Kasumi-1 (cell line): ENCODE data around the gene CREG2.

Experiments
- DNase-seq, 2 experiments: peaks; one replicate each; lab custom pipeline; 2025; lab: John Stamatoyannopoulos, UW

CREG2 gene

DNA sequence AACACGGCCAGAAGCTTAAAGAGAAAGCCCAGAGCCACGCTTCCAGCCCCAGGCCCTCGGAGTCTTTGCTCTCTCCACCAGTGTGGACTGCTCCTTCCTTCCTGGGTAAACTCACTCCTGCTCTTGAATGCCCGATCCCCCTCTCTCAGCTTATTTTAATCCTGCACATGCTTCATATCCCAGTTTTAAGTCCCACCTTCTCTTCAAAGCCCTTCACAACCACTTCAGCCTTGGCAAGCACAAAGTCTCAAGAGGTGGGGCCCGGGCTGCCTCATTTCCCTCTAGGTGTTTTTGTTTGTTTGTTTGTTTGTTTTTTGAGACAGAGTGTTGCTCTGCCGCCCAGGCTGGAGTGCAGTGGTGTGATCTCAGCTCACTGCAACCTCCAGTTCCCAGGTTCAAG is 21.6 kb upstream of the CREG2 start:
- DNase-seq, result no peak

DNA sequence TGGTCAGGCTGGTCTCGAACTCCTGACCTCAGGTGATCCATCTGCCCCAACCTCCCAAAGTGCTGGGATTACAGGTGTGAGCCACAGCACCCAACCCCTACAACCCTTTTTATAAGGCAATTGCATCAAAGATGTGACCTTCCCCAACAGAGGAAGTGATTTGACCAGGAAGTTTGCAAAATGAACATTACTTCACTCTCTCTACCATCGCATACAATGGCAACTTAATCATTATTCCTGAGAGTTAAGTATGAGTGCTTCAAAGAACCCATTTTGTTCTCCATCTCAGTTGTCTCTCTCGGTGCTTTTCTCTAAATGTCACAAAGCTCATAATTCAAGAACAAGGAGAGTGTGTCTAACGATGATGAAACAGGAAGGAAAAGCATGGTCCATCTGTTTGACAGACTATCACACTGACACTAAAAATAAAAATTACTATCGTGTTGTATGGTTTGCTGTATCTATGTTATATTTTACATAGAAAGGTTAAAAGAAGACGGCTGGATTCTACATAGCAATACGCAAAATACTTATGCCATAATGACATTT is 18.1 kb upstream of the CREG2 start:
- peak; percentile 78 to 81 for DNase-seq

DNA sequence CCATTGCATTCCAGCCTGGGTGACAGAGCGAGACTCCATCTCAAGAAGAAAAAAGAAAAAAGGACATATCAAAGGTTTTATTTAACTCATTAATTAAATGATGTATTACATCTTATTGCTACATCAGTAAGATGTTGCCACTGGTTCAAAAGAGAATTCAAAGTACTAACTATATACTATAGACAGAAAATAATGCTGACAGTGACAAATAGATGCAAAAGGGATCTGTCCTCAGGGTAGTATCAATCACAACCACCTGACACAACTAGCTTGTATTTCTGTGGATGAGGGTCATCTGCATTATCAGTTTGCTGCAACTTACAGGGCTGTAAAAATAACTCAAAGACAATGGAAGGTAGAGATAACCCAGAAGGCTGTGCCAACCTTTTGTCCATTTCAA is 16.4 kb upstream of the CREG2 start:
- DNase-seq, result no peak

DNA sequence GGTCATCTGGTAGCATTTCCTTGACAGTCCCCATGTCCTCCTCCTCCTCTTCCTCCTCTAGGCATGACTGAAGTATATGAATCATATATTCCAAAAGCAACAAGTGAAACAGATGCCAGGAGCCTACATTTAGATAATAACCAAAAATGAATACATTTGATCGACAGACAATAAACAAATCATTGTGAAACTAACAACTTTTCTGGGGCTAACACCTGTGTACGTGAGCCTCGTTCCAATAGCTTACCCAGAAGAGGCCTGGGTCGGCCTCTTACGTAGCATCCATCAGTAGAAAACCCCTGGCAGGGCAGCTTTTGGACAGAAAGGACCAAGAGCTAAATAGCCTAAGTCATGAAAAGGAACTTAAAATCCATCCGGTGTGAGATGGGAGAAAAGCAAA is 15.3 kb upstream of the CREG2 start:
- DNase-seq, result no peak

DNA sequence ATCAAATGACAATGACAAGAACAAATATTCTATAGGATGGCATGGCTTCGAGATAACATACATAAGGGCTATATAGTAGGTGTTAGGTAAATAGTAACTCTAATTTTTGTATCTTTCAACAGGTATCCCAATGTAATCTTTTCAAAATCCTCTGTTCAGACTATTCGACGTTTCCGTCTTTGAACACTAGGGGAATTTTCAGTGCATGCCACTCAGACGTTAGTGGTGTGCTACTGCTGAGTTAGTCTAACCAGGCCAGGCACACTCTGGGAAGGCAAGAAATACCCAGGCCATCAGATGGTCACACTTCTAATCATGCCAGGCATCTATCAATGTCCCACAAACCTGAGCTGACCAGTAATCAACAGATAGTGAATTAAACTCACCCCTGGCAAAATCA is 14.6 kb upstream of the CREG2 start:
- DNase-seq, result peak in 1 of 2 experiments; percentile 9

DNA sequence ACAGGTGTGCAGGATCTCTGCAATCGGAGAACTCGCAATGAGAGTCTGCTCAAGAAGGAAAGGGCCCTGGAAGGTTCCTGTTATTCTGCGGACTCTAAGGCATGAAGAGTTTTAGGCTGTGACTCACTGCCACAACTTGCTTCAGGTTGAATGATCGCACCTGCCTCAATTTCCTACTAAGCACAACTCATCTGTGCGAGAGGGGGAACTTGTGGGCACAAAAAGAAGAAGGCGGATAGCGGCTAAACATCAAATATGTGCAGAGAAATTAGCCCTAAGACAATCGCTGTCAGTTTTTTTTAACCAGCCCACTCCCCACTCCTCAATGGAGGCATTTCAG is 14.0 kb upstream of the CREG2 start:
- peak; percentile 30 to 32 for DNase-seq

DNA sequence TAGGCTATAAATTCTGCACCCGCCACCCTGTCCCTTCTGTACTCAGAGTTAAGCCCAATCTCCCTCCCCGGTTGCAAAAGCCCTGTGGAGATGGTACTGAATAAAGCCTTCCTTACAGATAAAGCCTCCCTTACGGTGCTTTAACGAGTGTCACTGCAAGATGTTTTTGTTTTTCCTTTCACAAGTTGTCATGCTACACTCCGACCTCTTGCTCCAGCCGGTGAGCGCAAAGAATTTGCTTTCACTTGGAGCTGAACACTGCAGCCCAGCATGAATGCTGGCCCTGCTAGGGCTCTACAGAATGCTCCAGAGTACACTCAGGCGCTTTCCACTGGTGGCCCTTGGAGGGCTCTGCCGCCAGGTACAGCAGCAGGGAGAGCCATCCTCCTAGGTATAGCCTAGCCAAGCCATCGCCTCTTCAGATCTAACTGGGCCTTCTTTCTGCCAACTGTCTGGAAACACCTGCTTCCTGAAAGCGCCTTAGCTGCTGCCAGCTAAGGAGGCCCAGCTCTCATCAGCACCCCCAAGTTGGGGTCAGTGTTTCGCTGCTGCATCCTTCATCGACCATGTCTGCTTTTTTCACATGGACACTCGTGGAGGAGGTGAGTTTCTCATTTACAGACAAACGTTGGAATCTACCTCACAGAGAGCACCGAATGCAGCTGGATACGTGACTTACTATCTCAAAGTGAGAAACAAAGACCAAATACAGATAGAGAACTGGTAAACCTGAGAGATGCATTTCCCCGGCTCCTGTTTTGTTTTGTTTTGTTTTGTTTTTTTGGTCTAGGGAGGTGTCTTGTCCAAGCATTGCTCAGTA is 13.4 kb upstream of the CREG2 start:
- DNase-seq, result peak; percentile 58 to 81

DNA sequence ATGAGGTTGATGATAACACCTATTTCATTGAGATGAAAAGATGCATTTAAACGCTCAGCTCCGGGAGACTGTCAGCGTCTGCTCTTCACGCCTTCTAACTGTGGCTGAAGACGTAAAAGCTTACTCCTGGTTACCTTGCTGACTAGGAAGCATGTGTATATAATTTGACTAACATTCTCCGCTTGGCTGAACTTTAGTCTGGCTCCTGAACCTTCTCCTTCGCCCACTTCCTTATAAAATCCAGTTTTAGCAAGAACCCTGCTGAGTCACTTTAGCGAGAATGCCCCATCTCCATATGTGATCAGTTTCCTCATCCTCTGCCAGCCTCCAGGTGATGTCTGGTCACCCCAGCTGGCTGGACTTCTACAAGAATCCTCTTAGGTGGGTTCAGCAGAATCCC is 12.7 kb upstream of the CREG2 start:
- peak; percentile 11 to 19 for DNase-seq

DNA sequence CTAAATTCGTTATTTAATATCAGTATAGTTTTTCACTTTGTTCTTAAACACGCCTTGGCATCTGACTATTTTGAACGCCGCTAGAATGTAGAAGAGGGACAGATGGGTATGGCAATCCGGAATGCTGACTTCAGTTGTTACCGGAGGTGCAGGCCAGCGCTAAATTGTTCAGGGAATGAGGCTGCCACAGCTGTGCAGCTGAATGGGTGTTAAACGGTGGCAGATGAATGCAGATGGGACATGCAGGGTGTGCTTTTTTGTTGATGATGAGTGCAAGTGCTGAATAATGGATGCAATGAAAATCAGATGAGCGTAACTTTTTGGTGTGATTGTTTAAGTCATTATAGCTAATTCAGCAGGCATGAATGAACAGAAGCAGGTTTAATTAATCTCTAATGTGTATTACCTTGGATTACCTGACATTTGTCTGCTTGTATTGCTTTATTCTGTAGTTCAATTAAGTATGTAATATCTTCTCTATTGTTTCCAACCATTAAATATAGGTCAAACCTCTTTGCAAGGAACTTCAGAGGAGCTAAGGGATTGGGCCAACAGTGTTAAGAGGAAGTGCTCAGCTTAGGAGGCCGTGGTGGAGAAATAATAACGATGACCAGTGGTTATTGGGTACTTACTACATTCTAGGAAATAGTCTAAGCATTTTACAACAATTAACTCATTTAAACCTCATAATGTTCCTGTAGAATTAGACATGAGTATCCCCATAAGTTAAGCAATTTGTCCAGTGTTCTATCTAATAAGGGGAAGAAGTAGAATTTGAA is 11.9 kb upstream of the CREG2 start:
- no peak for DNase-seq

DNA sequence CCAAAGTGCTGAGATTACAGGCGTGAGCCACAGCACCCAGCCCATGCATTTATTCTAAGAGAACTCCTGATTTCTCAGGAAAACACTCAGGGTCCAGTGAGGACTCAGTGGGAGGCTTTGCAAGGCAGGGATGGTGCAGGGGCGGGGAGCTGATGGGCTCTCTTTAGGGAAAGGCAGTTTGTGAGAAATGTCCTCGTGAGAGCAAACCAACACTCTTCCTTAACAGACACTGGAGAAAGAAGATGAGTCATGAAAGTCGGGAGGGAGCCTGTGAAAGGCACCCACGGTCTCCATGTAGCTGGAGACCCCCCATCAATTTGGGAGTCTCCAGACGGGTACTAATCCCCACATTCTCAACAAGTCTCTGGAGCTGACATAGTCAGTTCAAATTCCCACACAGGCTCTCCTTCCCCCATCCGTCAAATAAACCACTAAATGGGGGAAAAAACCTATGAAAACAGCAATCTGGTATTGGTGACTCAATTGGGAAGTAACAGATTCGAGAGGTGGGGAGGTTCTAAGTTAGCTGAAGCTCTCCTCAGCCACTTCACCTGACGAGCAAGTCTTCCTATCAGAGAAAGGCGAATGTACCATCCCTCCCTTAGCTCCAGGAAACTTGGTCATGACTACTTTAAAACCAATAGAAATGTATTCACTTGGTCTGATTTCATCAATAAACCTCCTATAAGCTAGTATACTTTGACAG is 11.0 kb upstream of the CREG2 start:
- DNase-seq, result no peak

DNA sequence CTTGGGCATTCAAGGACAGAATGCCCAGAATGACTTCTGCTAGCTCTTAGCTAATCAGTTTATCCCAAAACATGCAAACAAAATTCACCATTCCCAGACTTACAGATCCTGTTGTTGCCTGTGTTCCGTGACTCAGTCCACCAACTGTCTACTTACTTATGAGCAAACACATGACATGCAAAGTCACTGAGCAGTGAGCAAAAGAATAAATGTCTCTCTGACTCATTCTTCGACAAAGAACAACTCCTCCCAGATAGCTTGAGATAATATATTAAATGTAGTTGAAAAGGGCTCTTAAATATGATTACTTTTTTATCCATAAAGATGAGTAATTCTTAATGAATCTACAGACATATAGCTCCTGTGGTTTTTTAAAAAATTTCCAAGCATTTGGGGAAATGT is 9.0 kb upstream of the CREG2 start:
- no peak for DNase-seq

DNA sequence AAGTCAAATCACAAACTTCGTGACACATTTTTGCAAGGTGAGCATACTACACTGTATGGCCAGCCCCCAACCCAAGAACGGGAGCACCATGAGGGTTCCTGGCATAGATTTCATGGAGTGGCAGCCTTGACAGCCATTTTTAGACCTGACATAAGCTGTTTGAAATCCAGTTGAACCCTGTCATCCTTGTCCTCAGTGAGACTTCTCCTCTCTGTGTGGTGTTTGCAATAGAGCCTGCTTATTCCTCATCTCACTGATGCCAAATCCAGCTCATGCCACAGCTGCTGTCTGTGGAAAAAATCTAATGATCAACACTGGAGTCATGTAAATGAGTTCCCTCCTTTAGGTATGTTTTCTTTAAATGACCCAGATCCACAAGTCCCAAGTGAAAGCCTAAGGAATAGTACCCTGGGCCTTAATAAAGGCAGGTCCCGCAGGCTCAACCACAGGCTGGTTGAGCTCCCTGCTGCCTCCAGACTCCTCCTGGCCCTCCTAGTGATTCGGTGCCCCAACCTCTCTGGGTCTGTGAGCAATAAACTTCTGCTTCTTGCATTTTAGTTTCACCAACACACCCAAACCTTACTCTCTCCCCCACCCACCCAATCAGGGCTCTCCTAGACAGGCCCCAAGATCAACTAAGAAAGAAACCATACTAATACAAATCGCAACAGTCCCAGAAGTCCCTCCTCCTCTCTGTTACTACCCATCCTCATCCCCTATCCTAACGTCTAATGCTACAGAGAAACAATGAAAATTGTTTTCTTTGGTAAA is 8.4 kb upstream of the CREG2 start:
- DNase-seq, result no peak

DNA sequence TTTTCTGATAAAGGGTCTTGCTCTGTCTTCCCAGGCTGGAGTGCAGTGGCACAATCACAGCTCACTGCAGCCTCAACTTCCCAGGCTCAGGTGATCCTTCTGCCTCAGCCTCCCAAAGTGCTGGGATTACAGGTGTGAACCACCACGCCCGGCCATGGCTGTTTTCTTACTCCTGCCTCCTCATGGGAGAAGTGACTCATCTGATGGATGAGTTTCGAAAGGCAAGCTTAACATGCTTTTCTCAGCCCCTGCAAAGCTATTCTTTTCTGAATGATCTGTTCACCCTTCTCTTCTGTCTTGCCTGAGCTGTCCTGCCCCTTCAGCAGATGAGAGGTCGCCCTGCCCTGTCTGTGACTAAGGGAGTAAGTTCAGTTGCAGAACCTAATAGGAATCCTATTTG is 929 bp upstream of the CREG2 start:
- DNase-seq, result no peak

DNA sequence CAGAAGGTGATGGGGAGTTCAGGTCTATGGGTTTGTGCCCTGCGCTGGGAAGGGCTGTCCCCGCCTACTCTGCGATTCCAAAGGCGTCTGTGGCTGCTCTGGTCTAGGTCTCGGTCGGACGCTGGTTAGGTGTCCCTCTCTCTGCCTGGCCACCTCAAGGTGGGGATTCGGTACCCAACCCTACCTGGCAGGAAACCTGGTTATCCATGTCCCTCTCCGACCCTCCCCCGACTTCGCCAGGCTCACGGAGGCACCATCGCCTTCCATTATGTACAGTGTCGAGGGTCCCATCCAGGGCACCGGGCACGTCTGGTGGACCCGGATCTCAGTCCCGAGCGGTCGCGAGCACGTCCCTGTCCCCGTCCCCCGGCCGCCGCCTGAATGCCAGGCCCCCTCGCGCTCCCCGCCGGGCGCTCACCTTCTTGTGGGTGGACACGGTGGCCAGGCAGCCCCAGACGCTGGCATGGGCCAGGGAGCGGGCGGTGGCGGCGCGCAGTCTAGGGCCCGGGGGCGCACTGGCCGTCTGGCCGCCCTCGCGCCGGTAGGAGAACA is 628 bp downstream of the CREG2 start:
- DNase-seq, result no peak

DNA sequence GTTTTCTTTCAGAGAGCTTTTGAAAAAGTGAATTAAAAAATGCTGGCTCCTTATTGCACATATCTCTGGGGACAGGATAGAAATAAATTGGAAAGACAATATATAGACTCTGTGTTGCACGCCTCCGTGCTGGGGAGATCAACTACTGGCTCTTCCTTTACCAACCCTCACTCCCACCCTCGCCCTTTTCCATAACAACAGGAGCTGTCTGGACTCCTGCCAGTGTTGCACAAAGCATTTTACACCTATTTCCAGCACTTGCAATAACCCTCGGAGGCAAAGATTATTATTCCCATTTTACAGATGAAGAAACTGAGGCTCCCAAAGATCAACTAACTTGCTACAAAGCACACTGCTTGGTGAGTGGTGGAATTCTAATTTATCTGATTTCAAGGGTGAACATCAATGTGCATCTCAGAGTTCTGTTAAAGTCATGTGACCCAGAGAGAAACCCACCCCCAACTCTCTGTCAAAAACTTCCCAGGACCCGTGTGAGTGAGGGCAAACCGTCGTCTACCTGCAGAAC is 4.2 kb downstream of the CREG2 start:
- no peak for DNase-seq

DNA sequence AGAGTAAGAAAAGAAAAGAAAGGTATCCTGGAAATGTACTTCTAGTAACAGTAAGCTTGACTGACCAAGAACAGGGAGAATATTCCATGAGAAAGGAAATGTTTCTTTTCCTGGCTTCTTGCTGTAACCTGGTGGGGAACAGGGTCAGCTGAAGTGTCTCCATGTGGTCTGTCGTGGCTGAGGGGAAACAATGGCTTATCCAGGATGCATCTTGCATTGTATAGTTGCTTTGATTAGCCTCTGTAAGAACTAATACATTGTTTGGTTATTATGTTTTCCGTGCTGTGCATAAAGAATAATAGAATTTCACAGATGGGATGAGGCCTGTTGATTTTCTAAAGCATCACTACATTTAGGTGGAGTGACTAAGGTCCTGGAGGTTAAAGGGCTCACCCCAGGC is 4.9 kb downstream of the CREG2 start:
- DNase-seq, result no peak

DNA sequence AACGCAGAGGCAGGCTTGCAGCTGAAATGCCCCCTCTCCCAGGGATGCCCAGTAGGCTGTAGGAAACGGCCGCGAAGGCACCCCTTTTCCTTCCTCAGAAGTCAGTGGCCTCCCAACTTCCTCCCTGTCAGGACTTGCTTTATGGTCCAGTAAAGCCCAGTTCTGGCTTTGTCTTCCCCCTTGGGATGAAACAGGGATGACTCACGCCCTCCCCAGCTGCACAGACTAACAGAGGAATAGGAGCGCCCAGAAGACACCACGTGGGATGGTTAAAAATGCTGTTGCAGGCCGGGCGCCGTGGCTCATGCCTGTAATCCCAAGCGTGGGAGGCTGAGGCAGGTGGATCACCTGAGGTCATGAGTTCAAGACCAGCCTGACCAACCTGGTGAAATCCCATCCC is 6.9 kb downstream of the CREG2 start:
- peak; percentile 30 to 33 for DNase-seq

DNA sequence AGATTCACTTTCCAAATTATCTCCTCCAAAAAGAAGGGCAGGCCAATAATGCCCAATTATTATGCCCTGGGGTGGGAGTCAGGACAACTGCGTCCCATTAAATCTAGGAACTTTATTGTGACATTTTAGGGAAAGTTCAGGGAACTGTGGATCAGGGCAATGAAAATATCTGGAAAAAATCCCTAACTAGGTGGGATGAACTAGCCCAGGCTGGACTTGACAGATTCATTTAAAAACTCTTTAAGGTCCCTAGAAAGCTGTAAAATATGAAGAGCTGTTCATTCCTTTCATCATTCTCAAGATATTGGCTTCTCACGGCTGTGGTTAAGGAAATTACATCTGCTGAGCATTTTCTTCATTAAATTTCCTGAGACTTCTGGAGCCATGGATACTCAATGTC is 8.2 kb downstream of the CREG2 start:
- DNase-seq, result no peak

DNA sequence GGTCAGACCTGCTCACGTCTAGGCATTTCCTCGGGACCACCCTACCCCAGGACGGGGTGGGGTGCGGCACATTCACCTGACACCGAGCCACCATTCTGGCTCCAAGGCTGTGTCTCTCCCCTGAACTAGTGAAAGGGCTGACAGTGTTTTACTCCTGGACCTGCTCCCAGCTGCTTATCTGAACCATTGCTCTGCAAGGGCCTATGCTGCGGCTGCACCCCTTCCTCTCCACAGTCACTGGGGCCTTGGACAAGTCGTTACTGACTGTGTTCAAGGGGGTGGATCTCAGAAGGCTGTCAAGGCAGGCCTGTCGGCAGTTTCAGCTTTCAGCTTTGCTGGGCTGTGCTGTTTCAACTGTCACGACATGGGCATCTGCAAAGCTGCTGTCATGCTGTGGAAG is 11.7 kb downstream of the CREG2 start:
- no peak for DNase-seq

DNA sequence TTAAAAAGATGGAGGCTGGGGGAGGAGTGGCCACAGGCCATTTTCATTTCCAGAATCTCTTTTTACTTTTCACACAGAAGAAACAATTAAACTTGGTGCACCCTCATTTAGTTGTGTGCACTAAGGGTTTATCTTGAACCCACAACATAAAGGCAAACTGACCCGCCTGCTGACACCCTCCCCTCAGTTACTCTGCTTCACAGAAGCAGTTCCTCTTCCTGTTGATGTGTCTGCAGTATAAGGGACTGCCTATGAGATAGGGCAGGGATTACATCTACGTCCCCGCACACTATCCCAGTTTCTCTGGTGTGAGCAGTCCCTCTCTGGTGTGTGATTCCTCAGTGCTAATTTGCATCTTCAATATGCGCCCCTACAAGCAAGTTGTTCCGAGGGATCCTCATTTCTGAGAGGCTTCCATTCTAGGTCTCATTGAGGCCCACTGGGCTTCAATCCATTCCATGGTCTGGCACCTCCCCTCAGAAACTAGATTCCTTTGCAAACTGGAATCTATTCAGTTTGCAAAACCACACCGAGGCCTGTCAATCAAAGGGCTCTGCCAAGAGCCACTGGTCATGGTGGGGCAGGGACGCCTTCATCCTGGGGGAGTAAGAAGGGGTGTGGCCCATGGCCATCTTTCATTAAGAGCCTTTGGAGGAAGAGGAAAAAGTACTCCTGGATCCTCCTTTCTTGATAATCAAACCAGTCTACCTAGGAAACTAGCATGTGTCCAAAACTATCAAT is 12.3 kb downstream of the CREG2 start:
- DNase-seq, result no peak

DNA sequence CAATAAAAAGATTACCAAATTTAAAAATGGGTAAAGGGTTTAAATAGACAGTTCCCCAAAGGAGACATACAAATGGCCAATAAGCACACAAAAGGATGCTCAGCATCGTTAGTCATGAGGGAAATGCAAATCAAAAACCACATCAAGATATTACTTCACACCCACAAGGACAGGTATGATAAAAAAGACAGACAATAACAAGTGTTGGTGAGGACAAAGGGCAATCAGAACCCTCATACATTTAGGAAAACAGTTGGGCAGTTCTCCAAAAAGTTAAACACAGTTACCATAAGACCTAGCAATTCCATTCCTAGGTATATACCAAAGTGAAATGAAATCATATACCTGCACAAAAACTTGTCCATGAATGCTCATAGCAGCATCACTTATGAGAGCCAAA is 14.5 kb downstream of the CREG2 start:
- no peak for DNase-seq
